Measurements from ENCODE around the gene R3HDM1.

The R3HDM1 gene

DNA sequence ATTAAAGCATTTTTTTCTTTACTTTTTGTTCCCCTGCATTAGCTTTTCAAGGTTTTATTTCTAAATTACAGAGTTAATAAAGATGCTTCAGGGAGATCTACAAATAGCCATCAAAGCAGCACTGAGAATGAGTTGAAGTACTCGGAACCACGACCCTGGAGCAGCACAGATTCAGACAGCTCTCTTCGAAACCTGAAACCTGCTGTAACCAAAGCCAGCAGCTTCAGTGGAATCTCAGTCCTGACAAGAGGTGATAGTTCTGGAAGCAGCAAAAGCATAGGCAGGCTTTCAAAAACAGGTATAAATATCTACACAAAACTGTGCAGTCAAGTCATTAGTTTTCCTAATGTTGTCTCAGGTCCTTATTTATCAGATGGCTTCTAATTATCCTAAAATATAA lies 107.5 kb downstream of the R3HDM1 start:
- Histone ChIP-seq H2BK120ac (ENCODE audit: insufficient read depth, low read length, poor library complexity) (no peak overlapping the region), H2BK5ac (ENCODE audit: low read depth, low read length, poor library complexity) (no peak overlapping the region), H3K27me3 (ENCODE audit: insufficient read depth, low read length) (no peaks in the 10 kb centered on the region), H3K18ac (ENCODE audit: low read length) (no peak overlapping the region), H3K9ac (ENCODE audit: low read length) (no peak overlapping the region), H3K14ac (ENCODE audit: low read length) (no peak overlapping the region), H3K79me1 (ENCODE audit: low read length) (no peaks in the 10 kb centered on the region), H3K4me2 (ENCODE audit: low read length) (no peak overlapping the region), H4K12ac (ENCODE audit: low read depth, low read length) (no peak overlapping the region), H3K9me3 (ENCODE audit: insufficient read depth, low read depth, low read length) (no peaks in the 10 kb centered on the region), H3K4me1 (ENCODE audit: control insufficient read depth in 1 of 2, insufficient read depth in 2 of 2, low read length in 2 of 2) (no peaks in the 10 kb centered on the region), H3K79me2 (ENCODE audit: control insufficient read depth, insufficient read depth, low read length, poor library complexity) (no peaks in the 10 kb centered on the region), H3K23ac (ENCODE audit: low read length) (no peak overlapping the region), H3K4ac (ENCODE audit: low read depth, low read length) (no peak overlapping the region), H2AFZ (ENCODE audit: insufficient read depth, low read length, poor library complexity) (no peak overlapping the region), H2BK12ac (ENCODE audit: low read length) (no peak overlapping the region), H3K4me3 (ENCODE audit: low read depth, low read length) (no peak overlapping the region), H3K36me3 (ENCODE audit: control insufficient read depth in 1 of 2, insufficient read depth in 2 of 2, low read length in 2 of 2) (peaks cover 0 to 2% of the 10 kb centered on the region in 2 experiments), H2AK5ac (ENCODE audit: low read length) (no peak overlapping the region), H4K8ac (ENCODE audit: low read depth, low read length) (no peak overlapping the region), H3K27ac (ENCODE audit: low read depth, low read length) (no peak overlapping the region), H4K91ac (ENCODE audit: low read depth, low read length) (no peak overlapping the region)
- no CpG with 5 or more reads among the region's 3 CpGs for WGBS (ENCODE audit: extremely low coverage, insufficient coverage, insufficient read length)
- DNase-seq, result no peak

GRCh38 chr2:135641156-135642068 lies 110.1 kb downstream of the R3HDM1 start:
- H3K9me3 ChIP-seq (ENCODE audit: insufficient read depth, low read depth, low read length), result no peaks in the 10 kb centered on the region

DNA sequence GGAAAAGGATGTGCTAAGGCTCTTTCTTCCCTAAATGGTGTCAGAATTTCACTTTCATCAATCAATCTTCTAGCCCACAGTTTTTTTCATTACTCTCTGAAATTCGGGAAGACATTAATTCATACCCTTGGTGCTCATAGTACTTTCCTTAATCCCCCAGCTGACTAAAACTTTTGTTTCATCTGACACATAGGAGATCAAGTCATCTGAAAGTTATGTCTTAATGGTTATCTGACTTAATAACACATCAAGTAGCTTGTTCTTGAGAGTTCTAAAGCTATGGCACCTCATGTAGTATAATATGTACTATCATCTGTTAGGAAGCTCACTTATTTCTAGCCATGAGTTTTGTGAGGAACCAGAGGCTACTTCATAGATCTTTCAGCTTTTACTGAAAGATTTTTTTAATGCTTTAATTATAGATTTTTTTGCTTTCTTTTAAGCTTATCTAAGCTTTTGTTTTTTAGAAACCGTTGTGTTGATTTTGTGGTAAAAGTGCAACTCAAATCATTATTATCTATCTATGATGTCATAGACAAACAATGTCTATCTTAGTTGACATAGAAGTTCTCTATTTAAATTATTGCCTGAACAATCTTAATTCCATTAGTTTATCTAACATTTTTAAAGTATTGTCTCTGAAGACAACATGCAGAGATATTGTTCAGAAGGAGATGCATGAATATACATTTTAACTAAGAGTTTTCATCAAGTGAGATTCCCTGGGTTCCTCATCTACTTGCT lies 116.7 kb downstream of the R3HDM1 start:
- Histone ChIP-seq H2BK5ac (ENCODE audit: low read depth, low read length, poor library complexity) (no peak overlapping the region), H2AK5ac (ENCODE audit: low read length) (no peak overlapping the region), H3K79me2 (ENCODE audit: control insufficient read depth, insufficient read depth, low read length, poor library complexity) (no peaks in the 10 kb centered on the region), H3K27ac (ENCODE audit: low read depth, low read length) (no peak overlapping the region), H3K27me3 (ENCODE audit: insufficient read depth, low read length) (no peaks in the 10 kb centered on the region), H3K23ac (ENCODE audit: low read length) (no peak overlapping the region), H3K79me1 (ENCODE audit: low read length) (no peaks in the 10 kb centered on the region), H2AFZ (ENCODE audit: insufficient read depth, low read length, poor library complexity) (no peak overlapping the region), H4K8ac (ENCODE audit: low read depth, low read length) (no peak overlapping the region), H3K4me3 (ENCODE audit: low read depth, low read length) (no peak overlapping the region), H3K9me3 (ENCODE audit: insufficient read depth, low read depth, low read length) (no peaks in the 10 kb centered on the region), H3K18ac (ENCODE audit: low read length) (no peak overlapping the region), H3K36me3 (ENCODE audit: control insufficient read depth in 1 of 2, insufficient read depth in 2 of 2, low read length in 2 of 2) (peaks cover 3 to 7% of the 10 kb centered on the region in 2 experiments), H2BK12ac (ENCODE audit: low read length) (no peak overlapping the region), H3K4ac (ENCODE audit: low read depth, low read length) (no peak overlapping the region), H4K91ac (ENCODE audit: low read depth, low read length) (no peak overlapping the region), H3K9ac (ENCODE audit: low read length) (no peak overlapping the region), H2BK120ac (ENCODE audit: insufficient read depth, low read length, poor library complexity) (no peak overlapping the region), H4K12ac (ENCODE audit: low read depth, low read length) (no peak overlapping the region), H3K14ac (ENCODE audit: low read length) (no peak overlapping the region), H3K4me1 (ENCODE audit: control insufficient read depth in 1 of 2, insufficient read depth in 2 of 2, low read length in 2 of 2) (no peaks in the 10 kb centered on the region), H3K4me2 (ENCODE audit: low read length) (no peak overlapping the region)
- no peak for DNase-seq
- WGBS (ENCODE audit: extremely low coverage, insufficient coverage, insufficient read length), result no CpG with 5 or more reads among the region's 2 CpGs

More at GRCh38 chr2:135641156-135642068, 110.1 kb downstream of the R3HDM1 start:
- Histone ChIP-seq H4K91ac (ENCODE audit: low read depth, low read length) (no peak overlapping the region), H2AK5ac (ENCODE audit: low read length) (no peak overlapping the region), H3K9ac (ENCODE audit: low read length) (no peak overlapping the region), H3K79me1 (ENCODE audit: low read length) (no peaks in the 10 kb centered on the region), H2AFZ (ENCODE audit: insufficient read depth, low read length, poor library complexity) (no peak overlapping the region), H4K12ac (ENCODE audit: low read depth, low read length) (no peak overlapping the region), H3K4me2 (ENCODE audit: low read length) (no peak overlapping the region), H3K18ac (ENCODE audit: low read length) (no peak overlapping the region), H3K79me2 (ENCODE audit: control insufficient read depth, insufficient read depth, low read length, poor library complexity) (no peaks in the 10 kb centered on the region), H3K4me3 (ENCODE audit: low read depth, low read length) (no peak overlapping the region), H4K8ac (ENCODE audit: low read depth, low read length) (no peak overlapping the region), H3K36me3 (ENCODE audit: control insufficient read depth in 1 of 2, insufficient read depth in 2 of 2, low read length in 2 of 2) (peaks cover 0 to 4% of the 10 kb centered on the region in 2 experiments), H2BK120ac (ENCODE audit: insufficient read depth, low read length, poor library complexity) (no peak overlapping the region), H3K23ac (ENCODE audit: low read length) (no peak overlapping the region), H3K4me1 (ENCODE audit: control insufficient read depth in 1 of 2, insufficient read depth in 2 of 2, low read length in 2 of 2) (no peaks in the 10 kb centered on the region), H2BK5ac (ENCODE audit: low read depth, low read length, poor library complexity) (no peak overlapping the region), H3K14ac (ENCODE audit: low read length) (no peak overlapping the region), H3K27me3 (ENCODE audit: insufficient read depth, low read length) (no peaks in the 10 kb centered on the region), H3K4ac (ENCODE audit: low read depth, low read length) (no peak overlapping the region), H2BK12ac (ENCODE audit: low read length) (no peak overlapping the region), H3K27ac (ENCODE audit: low read depth, low read length) (no peak overlapping the region)
- no CpG with 5 or more reads among the region's 7 CpGs for WGBS (ENCODE audit: extremely low coverage, insufficient coverage, insufficient read length)
- DNase-seq, result no peak

- Histone ChIP-seq H4K12ac (ENCODE audit: low read depth, low read length) (no peak overlapping the region), H4K91ac (ENCODE audit: low read depth, low read length) (no peak overlapping the region), H3K36me3 (ENCODE audit: control insufficient read depth in 1 of 2, insufficient read depth in 2 of 2, low read length in 2 of 2) (peaks cover 3 to 6% of the 10 kb centered on the region in 2 experiments), H3K14ac (ENCODE audit: low read length) (no peak overlapping the region), H3K79me2 (ENCODE audit: control insufficient read depth, insufficient read depth, low read length, poor library complexity) (no peaks in the 10 kb centered on the region), H3K4me3 (ENCODE audit: low read depth, low read length) (no peak overlapping the region), H3K4ac (ENCODE audit: low read depth, low read length) (no peak overlapping the region), H3K4me2 (ENCODE audit: low read length) (no peak overlapping the region), H4K8ac (ENCODE audit: low read depth, low read length) (no peak overlapping the region), H3K9ac (ENCODE audit: low read length) (no peak overlapping the region), H3K9me3 (ENCODE audit: insufficient read depth, low read depth, low read length) (no peaks in the 10 kb centered on the region), H2BK120ac (ENCODE audit: insufficient read depth, low read length, poor library complexity) (no peak overlapping the region), H3K4me1 (ENCODE audit: control insufficient read depth in 1 of 2, insufficient read depth in 2 of 2, low read length in 2 of 2) (no peaks in the 10 kb centered on the region), H3K79me1 (ENCODE audit: low read length) (no peaks in the 10 kb centered on the region), H2AK5ac (ENCODE audit: low read length) (no peak overlapping the region), H2AFZ (ENCODE audit: insufficient read depth, low read length, poor library complexity) (no peak overlapping the region), H3K23ac (ENCODE audit: low read length) (no peak overlapping the region), H2BK5ac (ENCODE audit: low read depth, low read length, poor library complexity) (no peak overlapping the region), H2BK12ac (ENCODE audit: low read length) (no peak overlapping the region), H3K27me3 (ENCODE audit: insufficient read depth, low read length) (no peaks in the 10 kb centered on the region), H3K18ac (ENCODE audit: low read length) (no peak overlapping the region), H3K27ac (ENCODE audit: low read depth, low read length) (no peak overlapping the region)
- DNase-seq, result no peak
- WGBS (ENCODE audit: extremely low coverage, insufficient coverage, insufficient read length), result no CpG with 5 or more reads among the region's 1 CpG
These were observed 119.4 kb downstream of the R3HDM1 start for GRCh38 chr2:135650721-135651120.

All from trophoblast cell (in vitro differentiated cells and primary cell).